ENCODE results near the gene HAND2.

The HAND2 gene

DNA sequence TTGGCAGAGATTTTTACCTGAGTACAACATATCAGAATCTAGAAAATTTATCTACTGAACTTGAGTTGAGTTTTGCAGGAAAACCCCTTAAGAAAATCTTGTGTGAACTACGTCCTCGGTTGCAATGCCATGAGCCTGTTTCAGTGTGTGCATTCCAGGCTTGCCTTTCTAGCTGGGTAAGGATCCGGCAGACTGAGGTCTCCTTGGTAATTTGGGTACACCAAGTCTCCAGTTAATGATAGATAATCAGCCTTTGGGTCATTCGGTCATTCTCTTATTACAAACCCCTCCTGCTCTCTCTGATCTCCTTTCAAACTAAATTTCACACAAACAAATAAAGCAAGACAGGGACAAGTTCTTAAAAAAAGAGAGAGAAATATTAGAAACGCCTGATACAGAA lies 5.9 kb upstream of the HAND2 start:
- H3K9me3 ChIP-seq (ENCODE audit: control insufficient read depth, insufficient read depth, low read depth, low read length), result no peaks in the 10 kb centered on the region
- H3K27ac ChIP-seq (ENCODE audit: low read depth, low read length), result no peak overlapping the region
- peaks cover 100% of the 10 kb centered on the region for H3K27me3 ChIP-seq (ENCODE audit: control insufficient read depth, insufficient read depth, low read length)
- no peak overlapping the region for H3K4me3 ChIP-seq (ENCODE audit: low read depth, low read length)
- H3K36me3 ChIP-seq (ENCODE audit: control insufficient read depth, insufficient read depth, low read length), result no peaks in the 10 kb centered on the region
- no peak overlapping the region for H3K9ac ChIP-seq (ENCODE audit: low read length)
- peaks cover 15% of the 10 kb centered on the region; the same call in 1 of the 2 replicates for H3K4me1 ChIP-seq (ENCODE audit: control insufficient read depth, insufficient read depth, low read length)

DNA sequence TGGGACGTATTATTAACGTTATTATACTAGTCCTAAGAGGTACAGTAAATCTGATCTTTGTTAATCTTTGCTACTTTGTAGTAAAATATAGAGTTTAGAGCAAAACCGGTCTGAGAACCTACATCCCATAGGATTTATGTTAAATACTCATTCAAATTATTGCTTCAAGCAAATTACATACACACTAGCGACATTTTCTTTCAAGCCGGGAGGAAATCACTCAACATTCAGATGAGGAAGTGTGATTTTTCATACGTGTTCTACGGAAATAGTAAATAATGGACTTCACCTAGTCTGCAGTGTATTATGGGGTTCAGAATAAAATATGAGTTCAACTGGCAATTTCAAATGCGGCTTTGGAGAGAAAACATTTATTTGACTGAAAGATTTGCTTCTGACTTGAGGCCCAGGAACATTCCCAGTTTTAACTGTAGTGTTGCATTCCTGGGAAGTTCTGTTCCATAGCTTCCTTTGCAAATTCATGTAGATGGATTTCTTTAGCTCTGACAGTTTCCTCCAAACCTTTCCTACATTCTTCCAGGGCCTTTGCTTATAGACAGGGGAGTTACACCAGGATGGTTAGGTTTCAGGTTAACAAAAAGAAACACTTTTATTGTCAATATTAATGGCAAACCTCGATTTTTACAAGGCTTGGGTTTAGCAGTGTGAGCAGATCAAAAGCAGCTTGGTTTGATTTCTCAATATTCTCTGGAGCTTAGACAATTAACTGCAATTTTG lies 5.3 kb upstream of the HAND2 start:
- no peaks in the 10 kb centered on the region for H3K9me3 ChIP-seq (ENCODE audit: control insufficient read depth, insufficient read depth, low read depth, low read length)
- H3K36me3 ChIP-seq (ENCODE audit: control insufficient read depth, insufficient read depth, low read length), result no peaks in the 10 kb centered on the region
- H3K27ac ChIP-seq (ENCODE audit: low read depth, low read length), result no peak overlapping the region
- peaks cover 15% of the 10 kb centered on the region; the same call in 1 of the 2 replicates for H3K4me1 ChIP-seq (ENCODE audit: control insufficient read depth, insufficient read depth, low read length)
- H3K9ac ChIP-seq (ENCODE audit: low read length), result no peak overlapping the region
- H3K27me3 ChIP-seq (ENCODE audit: control insufficient read depth, insufficient read depth, low read length), result peaks cover 100% of the 10 kb centered on the region
- H3K4me3 ChIP-seq (ENCODE audit: low read depth, low read length), result no peak overlapping the region

DNA sequence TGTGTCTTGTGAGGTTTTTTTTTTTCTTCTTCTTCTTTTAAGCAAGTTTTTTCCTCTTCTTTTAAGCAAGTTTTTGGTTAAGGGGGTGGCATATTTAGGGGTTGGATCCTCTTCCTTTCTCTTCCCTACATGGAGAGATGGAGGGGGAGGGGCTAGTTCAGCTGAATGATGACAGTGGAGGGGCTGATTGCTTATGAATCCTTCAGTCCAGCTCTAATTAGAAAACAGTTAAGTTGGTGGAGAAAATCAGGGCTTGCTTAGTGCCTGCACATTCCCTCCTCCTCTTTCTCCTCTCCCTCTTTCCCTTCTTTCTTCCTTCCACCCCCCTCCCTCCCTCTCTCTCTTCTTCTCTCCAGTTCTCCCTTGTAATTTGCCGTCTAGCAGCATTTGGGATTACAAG lies 4.4 kb upstream of the HAND2 start:
- H3K9me3 ChIP-seq (ENCODE audit: control insufficient read depth, insufficient read depth, low read depth, low read length), result no peaks in the 10 kb centered on the region

DNA sequence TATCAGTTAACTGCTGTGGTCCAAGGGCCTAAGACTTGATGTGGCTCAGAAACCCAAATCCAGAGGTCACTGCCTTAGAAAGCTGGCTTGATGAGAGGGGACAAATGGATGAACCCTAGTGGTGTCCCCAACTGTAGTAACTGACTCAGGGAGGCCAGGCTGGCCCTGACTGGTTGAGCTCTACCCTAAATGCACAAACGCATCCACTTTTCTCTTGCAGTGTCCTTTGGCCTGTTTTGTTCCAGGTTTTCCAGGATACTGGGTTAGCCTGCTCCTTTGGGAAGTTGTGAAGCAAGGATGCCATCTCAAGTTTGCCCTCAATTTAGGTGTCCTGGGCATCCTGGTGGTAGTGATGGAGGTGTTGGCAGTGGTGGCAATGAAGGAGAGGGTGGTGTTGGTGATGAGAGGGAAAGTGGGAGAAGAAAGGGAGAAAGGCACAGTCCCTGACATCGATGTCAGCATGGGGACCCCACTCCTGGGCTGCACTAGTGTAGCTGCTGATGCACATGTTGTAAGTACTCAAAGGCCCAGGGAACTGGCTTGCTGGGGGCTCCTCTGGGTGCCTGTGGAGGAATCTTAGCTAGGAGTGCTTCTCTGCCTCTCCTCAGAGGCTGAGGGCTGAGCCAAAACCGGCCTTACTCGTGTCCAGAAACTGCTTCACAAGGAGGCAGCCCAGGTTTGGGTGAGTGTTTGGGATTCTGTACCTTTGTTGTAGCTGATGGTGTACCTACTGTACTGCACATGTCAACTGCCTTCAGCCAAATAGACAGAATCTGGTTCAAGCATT lies 2.9 kb upstream of the HAND2 start:
- no peak overlapping the region for H3K4me3 ChIP-seq (ENCODE audit: low read depth, low read length)
- H3K27me3 ChIP-seq (ENCODE audit: control insufficient read depth, insufficient read depth, low read length), result peaks cover 99% of the 10 kb centered on the region
- H3K9ac ChIP-seq (ENCODE audit: low read length), result no peak overlapping the region
- H3K27ac ChIP-seq (ENCODE audit: low read depth, low read length), result no peak overlapping the region
- peaks cover 21% of the 10 kb centered on the region for H3K4me1 ChIP-seq (ENCODE audit: control insufficient read depth, insufficient read depth, low read length)
- no peaks in the 10 kb centered on the region for H3K36me3 ChIP-seq (ENCODE audit: control insufficient read depth, insufficient read depth, low read length)
- H3K9me3 ChIP-seq (ENCODE audit: control insufficient read depth, insufficient read depth, low read depth, low read length), result no peaks in the 10 kb centered on the region

More for the DNA sequence above, 4.4 kb upstream of the HAND2 start:
- Histone ChIP-seq H3K4me1 (ENCODE audit: control insufficient read depth, insufficient read depth, low read length) (peaks cover 19% of the 10 kb centered on the region), H3K9ac (ENCODE audit: low read length) (no peak overlapping the region), H3K27ac (ENCODE audit: low read depth, low read length) (no peak overlapping the region), H3K27me3 (ENCODE audit: control insufficient read depth, insufficient read depth, low read length) (peaks cover 100% of the 10 kb centered on the region), H3K36me3 (ENCODE audit: control insufficient read depth, insufficient read depth, low read length) (no peaks in the 10 kb centered on the region), H3K4me3 (ENCODE audit: low read depth, low read length) (no peak overlapping the region)

DNA sequence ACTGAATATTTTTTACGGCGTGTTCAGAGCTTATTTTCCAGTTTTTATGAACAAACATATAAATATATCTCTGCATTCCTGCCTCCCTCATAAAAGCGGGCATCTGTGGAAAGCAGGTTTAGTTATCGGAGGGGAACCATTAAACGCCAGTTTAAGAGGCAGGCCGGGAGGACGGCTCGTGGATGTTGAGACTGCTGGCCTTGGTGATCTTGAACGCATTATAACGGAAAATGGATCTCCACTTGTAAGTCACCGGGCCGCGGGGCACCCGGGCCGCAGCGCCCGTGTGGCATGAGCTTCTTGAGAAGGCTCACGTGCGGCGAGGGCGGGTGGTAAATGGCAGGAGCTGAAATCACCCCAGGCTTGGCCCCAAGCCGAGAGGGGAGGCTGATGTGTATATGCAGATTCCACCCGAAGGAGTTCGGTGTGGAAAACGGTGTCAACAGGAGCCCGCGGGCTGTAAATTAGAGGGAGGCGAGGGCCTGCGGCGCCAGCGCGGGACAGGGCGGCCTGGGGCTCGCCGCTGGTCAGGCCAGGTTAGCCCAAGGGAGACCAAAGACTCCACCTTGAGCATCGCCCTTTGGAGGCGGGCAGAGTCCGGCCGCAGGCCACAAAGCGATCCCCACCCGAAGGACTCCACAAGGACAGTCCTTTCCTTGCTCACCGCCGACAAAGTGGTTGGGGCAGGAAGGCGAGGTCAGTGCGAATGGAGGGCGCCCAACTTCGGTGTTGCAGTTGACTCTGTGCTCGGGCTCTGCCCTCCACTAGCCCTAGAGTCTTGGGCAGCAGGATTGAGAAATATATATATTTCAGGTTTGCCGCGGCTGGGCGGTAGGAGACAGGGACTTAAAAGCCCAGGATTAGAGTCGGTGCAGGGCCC lies 1.3 kb upstream of the HAND2 start:
- H3K36me3 ChIP-seq (ENCODE audit: control insufficient read depth, insufficient read depth, low read length), result no peaks in the 10 kb centered on the region
- peak overlapping the region; percentile 17; the same call in 1 of the 2 replicates for H3K4me3 ChIP-seq (ENCODE audit: low read depth, low read length)
- no peak overlapping the region for H3K27ac ChIP-seq (ENCODE audit: low read depth, low read length)
- H3K4me1 ChIP-seq (ENCODE audit: control insufficient read depth, insufficient read depth, low read length), result peaks cover 32% of the 10 kb centered on the region
- no peak overlapping the region for H3K9ac ChIP-seq (ENCODE audit: low read length)
- no peaks in the 10 kb centered on the region for H3K9me3 ChIP-seq (ENCODE audit: control insufficient read depth, insufficient read depth, low read depth, low read length)
- peaks cover 99% of the 10 kb centered on the region for H3K27me3 ChIP-seq (ENCODE audit: control insufficient read depth, insufficient read depth, low read length)

DNA sequence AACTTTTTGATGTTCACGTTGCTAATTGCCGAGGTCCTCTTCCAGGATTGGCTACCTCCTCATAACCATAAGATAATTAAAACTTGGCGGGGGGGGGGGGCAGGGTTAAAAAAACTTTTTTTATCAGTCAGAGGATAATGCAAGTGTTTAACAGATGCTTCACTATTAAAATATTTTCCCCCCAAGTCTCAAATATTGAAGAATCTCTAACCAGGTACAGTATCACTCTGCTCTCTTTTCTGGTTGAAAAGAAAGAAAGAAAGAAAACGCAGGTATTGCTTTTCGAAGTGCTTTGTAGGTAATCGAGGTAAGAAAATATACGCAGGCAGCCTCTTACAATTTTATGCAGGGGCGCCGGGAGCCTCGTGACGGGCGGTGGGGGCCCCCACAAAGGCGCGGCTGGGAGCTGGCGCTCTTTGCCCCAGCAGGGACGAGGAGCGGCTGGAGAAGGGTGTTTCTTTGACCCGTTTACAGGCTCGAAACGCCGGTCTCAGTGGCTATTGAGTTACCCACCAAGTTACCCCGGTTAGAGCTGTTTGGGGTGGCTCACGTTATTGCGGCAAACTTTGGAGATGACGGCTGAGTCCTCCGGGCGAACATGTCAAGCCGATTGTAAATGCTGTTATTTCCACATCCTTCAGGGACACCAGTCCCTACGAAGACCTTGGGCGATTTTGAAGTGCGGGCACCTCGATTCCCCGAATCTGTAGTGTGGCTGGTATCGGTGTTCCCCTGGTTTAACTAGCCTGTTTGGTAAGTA lies 477 bp upstream of the HAND2 start:
- peak overlapping the region; percentile 61 for H3K4me3 ChIP-seq (ENCODE audit: low read depth, low read length)
- H3K36me3 ChIP-seq (ENCODE audit: control insufficient read depth, insufficient read depth, low read length), result no peaks in the 10 kb centered on the region
- no peaks in the 10 kb centered on the region for H3K9me3 ChIP-seq (ENCODE audit: control insufficient read depth, insufficient read depth, low read depth, low read length)
- H3K9ac ChIP-seq (ENCODE audit: low read length), result no peak overlapping the region
- H3K4me1 ChIP-seq (ENCODE audit: control insufficient read depth, insufficient read depth, low read length), result peaks cover 38% of the 10 kb centered on the region
- peaks cover 99% of the 10 kb centered on the region for H3K27me3 ChIP-seq (ENCODE audit: control insufficient read depth, insufficient read depth, low read length)
- no peak overlapping the region for H3K27ac ChIP-seq (ENCODE audit: low read depth, low read length)

DNA sequence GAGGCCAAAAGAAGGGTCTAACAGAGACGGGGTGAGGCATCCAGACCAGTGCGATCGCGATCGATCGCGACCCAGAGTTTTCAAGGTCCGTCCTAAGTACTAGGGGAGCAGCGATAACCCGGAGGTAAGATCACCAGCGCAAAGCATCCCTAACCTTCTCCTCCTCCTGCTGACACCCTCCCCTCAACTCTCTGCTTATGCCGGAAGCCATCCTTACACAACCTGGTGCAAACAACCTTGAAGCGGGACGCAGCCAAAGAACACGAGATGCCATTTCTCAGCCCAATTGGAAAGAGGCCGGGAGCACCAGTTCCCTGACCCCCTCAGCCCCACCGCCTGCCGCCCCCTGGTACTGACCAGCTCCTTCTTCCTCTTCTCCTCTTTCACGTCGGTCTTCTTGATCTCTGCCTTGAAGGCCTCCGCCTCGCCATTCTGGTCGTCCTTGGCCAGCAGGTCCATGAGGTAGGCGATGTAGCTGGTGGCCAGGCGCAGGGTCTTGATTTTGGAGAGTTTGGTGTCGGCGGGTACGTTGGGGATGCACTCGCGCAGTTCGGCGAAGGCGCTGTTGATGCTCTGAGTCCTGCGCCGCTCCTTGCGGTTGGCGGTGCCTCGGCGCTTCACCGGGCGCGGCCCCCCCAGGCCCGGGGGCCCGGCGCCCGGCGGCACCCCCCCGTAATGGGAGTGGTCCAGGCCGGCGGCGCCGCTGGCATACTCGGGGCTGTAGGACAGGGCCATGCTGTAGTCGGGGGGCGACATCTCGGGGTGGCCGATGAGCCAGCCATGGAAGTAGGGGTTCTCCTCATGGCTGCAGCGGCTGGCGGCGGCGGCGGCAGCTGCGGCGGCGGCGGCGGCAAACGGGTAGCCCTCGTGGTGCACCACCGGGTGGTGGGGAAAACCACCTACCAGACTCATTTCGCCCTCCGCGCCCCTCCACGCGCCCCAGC lies 1.4 kb downstream of the HAND2 start:
- Histone ChIP-seq H3K9me3 (ENCODE audit: control insufficient read depth, insufficient read depth, low read depth, low read length) (no peaks in the 10 kb centered on the region), H3K27ac (ENCODE audit: low read depth, low read length) (no peak overlapping the region), H3K4me1 (ENCODE audit: control insufficient read depth, insufficient read depth, low read length) (peaks cover 56% of the 10 kb centered on the region), H3K27me3 (ENCODE audit: control insufficient read depth, insufficient read depth, low read length) (peaks cover 99% of the 10 kb centered on the region), H3K9ac (ENCODE audit: low read length) (peak overlapping the region; percentile 58), H3K4me3 (ENCODE audit: low read depth, low read length) (peak overlapping the region; percentile 36), H3K36me3 (ENCODE audit: control insufficient read depth, insufficient read depth, low read length) (no peaks in the 10 kb centered on the region)

DNA sequence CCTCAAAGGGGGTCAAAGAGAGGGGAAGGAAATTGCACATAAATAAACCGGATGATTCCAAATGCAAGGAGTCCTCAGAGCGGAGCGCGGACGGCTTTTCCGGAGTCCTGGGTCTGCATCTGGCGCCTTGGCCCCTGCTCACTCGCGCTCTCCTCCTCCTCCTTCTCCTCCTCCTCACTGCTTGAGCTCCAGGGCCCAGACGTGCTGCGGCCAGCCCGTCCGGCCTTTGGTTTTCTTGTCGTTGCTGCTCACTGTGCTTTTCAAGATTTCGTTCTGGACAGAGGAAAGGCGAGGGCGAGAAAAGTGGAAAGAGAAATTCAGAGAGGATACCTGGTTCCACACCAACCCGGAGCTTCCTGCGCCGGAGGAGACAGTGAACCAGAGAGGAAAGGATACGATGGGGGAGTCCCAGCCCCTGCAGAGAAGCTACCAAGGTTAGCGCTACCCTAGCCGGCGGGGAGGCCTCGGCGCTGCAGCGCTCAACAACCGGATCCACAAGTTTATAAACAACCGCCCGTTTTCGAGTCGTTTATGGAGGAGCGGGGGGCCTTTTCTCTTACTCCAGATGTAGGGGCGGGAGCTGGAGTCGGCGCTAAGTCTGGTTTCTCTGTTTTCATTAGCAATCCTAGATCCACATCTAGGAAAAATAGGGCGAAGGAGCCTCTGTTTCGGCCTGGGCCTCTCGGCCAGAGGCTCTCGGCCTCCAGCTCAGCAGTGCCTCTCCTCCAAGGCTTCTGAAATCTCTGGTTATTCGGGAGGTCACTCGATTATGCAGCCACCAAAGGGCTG lies 2.7 kb downstream of the HAND2 start:
- Histone ChIP-seq H3K4me3 (ENCODE audit: low read depth, low read length) (peak overlapping the region; percentile 36), H3K4me1 (ENCODE audit: control insufficient read depth, insufficient read depth, low read length) (peaks cover 69% of the 10 kb centered on the region), H3K27me3 (ENCODE audit: control insufficient read depth, insufficient read depth, low read length) (peaks cover 99% of the 10 kb centered on the region), H3K27ac (ENCODE audit: low read depth, low read length) (no peak overlapping the region), H3K9ac (ENCODE audit: low read length) (peak overlapping the region; percentile 14), H3K36me3 (ENCODE audit: control insufficient read depth, insufficient read depth, low read length) (no peaks in the 10 kb centered on the region), H3K9me3 (ENCODE audit: control insufficient read depth, insufficient read depth, low read depth, low read length) (no peaks in the 10 kb centered on the region)

DNA sequence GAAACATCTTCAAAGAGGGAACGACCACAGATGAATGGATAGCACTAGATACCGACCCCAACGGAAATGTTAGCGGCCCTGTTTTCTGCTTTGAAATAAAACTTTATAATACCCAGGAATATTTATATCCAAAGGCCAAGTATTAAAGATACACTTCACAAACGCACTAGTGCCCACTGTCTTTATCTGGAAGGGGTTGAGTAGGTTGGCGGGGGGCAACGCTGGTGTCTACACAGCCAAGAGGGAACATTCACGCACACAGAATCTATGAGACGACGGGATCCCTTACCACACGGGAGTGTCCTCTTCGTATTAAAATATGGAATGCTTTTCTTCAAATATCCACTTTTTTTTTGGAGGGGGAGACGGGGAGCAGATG lies 3.3 kb downstream of the HAND2 start:
- peak overlapping the region; percentile 36; the same call in 1 of the 2 replicates for H3K4me3 ChIP-seq (ENCODE audit: low read depth, low read length)
- H3K27ac ChIP-seq (ENCODE audit: low read depth, low read length), result no peak overlapping the region
- no peaks in the 10 kb centered on the region for H3K9me3 ChIP-seq (ENCODE audit: control insufficient read depth, insufficient read depth, low read depth, low read length)
- H3K36me3 ChIP-seq (ENCODE audit: control insufficient read depth, insufficient read depth, low read length), result no peaks in the 10 kb centered on the region
- peaks cover 99% of the 10 kb centered on the region for H3K27me3 ChIP-seq (ENCODE audit: control insufficient read depth, insufficient read depth, low read length)
- H3K4me1 ChIP-seq (ENCODE audit: control insufficient read depth, insufficient read depth, low read length), result peaks cover 70% of the 10 kb centered on the region
- H3K9ac ChIP-seq (ENCODE audit: low read length), result peak overlapping the region; percentile 14
